HepG2 (cell line): ENCODE measurements around the gene IST1. TPM values are rescaled to one million over a fixed set of nuclear protein-coding genes. Genes with fewer than 3 reads are reported as not detected.

Source experiments
- ATAC-seq: fragments of 200-7000 bp; cut with Tn5 transposase; 3 replicates; pipeline ENCODE4 v1.9.1; 2020; ENCODE audit warnings: mild to moderate bottlenecking, moderate library complexity
- BruUV-seq: library from RNA; stranded (reverse); fragments of 400-500 nt; replicated peaks from 2 replicates; lab custom pipeline; 2021; lab: Mats Ljungman, UMichigan
- CTCF ChIA-PET: fragments of 300-600 bp; formaldehyde crosslinking; extraction: SDS; loops from one replicate; lab custom pipeline; 2021; ENCODE audit warnings: low total read pairs, inconsistent platforms, low intra/inter-chr PET ratio; lab: Yijun Ruan, JAX
- POLR2A ChIA-PET: fragments of 350-600 bp; sonication (Branson Sonifier 250); formaldehyde crosslinking; loops from one replicate; lab custom pipeline; 2020; ENCODE audit warnings: antibody characterized with exemption, inconsistent platforms; lab: Yijun Ruan, JAX
- DNase-seq: peaks from one replicate; pipeline ENCODE4 v3.0.0-alpha.2; 2015; ENCODE audit warnings: low spot score
- FAIRE-seq: peaks from 3 replicates; lab custom pipeline; 2011; peaks lifted over from hg19 to GRCh38; lab: Jason Lieb, UNC
- H2AFZ ChIP-seq: one replicate; pipeline ENCODE4 v1.6.1; 2011; ENCODE audit warnings: low read length, inconsistent platforms
- H3K27ac ChIP-seq: fragments of 300-600 bp; 3 replicates; pipeline ENCODE4 v1.8.0; 2011; ENCODE audit warnings: mixed run types, mild to moderate bottlenecking, mixed read lengths, low read length, inconsistent platforms; ENCODE audit not compliant: insufficient read depth; ENCODE audit errors: extremely low read length
- H3K27me3 ChIP-seq, 2 experiments: fragments of 200-600 bp in 1 of 2; 2 replicates in 1 of 2; 3 replicates in 1 of 2; pipeline versions ENCODE4 v1.6.0 to v1.8.0; 2011; ENCODE audit warnings: low read length in 2 of 2, mild to moderate bottlenecking in 2 of 2, moderate library complexity in 2 of 2, inconsistent platforms in 1 of 2; ENCODE audit not compliant: insufficient read depth in 2 of 2, control insufficient read depth in 1 of 2
- H3K36me3 ChIP-seq, 2 experiments: fragments of 200-600 bp in 1 of 2; replicated peaks in 1 of 2; 2 replicates in 1 of 2; 3 replicates in 1 of 2; pipeline versions ENCODE4 v1.5.1 to v1.8.0; 2011; ENCODE audit warnings: low read length in 2 of 2, inconsistent platforms in 1 of 2; ENCODE audit not compliant: insufficient read depth in 2 of 2, control insufficient read depth in 1 of 2
- H3K4me1 ChIP-seq: 2 replicates; pipeline ENCODE4 v1.5.1; 2012; ENCODE audit warnings: low read length, inconsistent platforms; ENCODE audit not compliant: insufficient read depth
- H3K4me2 ChIP-seq: 2 replicates; pipeline ENCODE4 v1.6.0; 2011; ENCODE audit warnings: low read depth, low read length, inconsistent platforms
- H3K4me3 ChIP-seq, 3 experiments: fragments of 200-600 bp in 1 of 3; sonication (generic), shearing (Covaris generic) in 1 of 3; replicated peaks in 1 of 3; 2 replicates each; pipeline ENCODE4 v1.5.1; 2011 to 2016; ENCODE audit warnings: low read length in 3 of 3, inconsistent platforms in 2 of 3, low read depth in 2 of 3, mild to moderate bottlenecking in 2 of 3, control low read depth in 1 of 3, mixed read lengths in 1 of 3; ENCODE audit not compliant: insufficient read depth in 1 of 3
- H3K79me2 ChIP-seq: one replicate; pipeline ENCODE4 v1.6.1; 2011; ENCODE audit warnings: low read length, inconsistent platforms; ENCODE audit not compliant: insufficient read depth
- H3K9ac ChIP-seq: 2 replicates; pipeline ENCODE4 v1.6.0; 2011; ENCODE audit warnings: mild to moderate bottlenecking, low read depth, low read length, inconsistent platforms; ENCODE audit not compliant: insufficient read depth
- H3K9me3 ChIP-seq: 2 replicates; pipeline ENCODE4 v1.5.1; 2012; ENCODE audit warnings: mild to moderate bottlenecking, low read length
- H4K20me1 ChIP-seq: 2 replicates; pipeline ENCODE4 v1.6.0; 2011; ENCODE audit warnings: inconsistent platforms, mild to moderate bottlenecking, low read length, moderate library complexity; ENCODE audit not compliant: insufficient read depth
- ARID5B ChIP-seq: IDR thresholded peaks from 2 replicates; pipeline ENCODE4 v1.4.0; 2020; ENCODE audit warnings: mild to moderate bottlenecking, missing genetic modification reagents
- BHLHE40 ChIP-seq: IDR thresholded peaks from 2 replicates; pipeline ENCODE4 v1.6.1; 2011; ENCODE audit warnings: low read length, improper control_type of control experiment
- EZH2 ChIP-seq: conservative IDR thresholded peaks from 2 replicates; pipeline ENCODE4 v1.6.1; 2012; ENCODE audit warnings: mild to moderate bottlenecking, low read depth, low read length, moderate library complexity
- HOXD1 ChIP-seq: sonication (generic); formaldehyde crosslinking; IDR thresholded peaks from 2 replicates; pipeline ENCODE4 v1.5.0; 2020; ENCODE audit warnings: missing genetic modification reagents
- JDP2 ChIP-seq: sonication (generic); formaldehyde crosslinking; IDR thresholded peaks from 2 replicates; pipeline ENCODE4 v1.8.1; 2022; ENCODE audit warnings: missing genetic modification reagents, borderline replicate concordance
- PCBP2 ChIP-seq: fragments of 200-400 bp; formaldehyde crosslinking; optimal IDR thresholded peaks from 2 replicates; pipeline ENCODE3; 2018; ENCODE audit warnings: low read length, low read depth; ENCODE audit not compliant: poor library complexity, severe bottlenecking
- TEAD3 ChIP-seq: optimal IDR thresholded peaks from 2 replicates; pipeline ENCODE3; 2016; ENCODE audit warnings: borderline replicate concordance
- ZBTB1 ChIP-seq: sonication (generic); formaldehyde crosslinking; IDR thresholded peaks from 2 replicates; pipeline ENCODE4 v1.4.0; 2020; ENCODE audit warnings: missing genetic modification reagents, borderline replicate concordance
- ZFP36L2 ChIP-seq: sonication (generic); formaldehyde crosslinking; IDR thresholded peaks from 2 replicates; pipeline ENCODE4 v1.4.0; 2020; ENCODE audit warnings: missing genetic modification reagents
- ZNF256 ChIP-seq: sonication (generic); formaldehyde crosslinking; conservative IDR thresholded peaks from 2 replicates; pipeline ENCODE4 v1.4.0; 2020; ENCODE audit warnings: missing genetic modification reagents
- ZNF44 ChIP-seq: sonication (generic); formaldehyde crosslinking; IDR thresholded peaks from 2 replicates; pipeline ENCODE4 v1.5.1; 2020; ENCODE audit warnings: mild to moderate bottlenecking, missing genetic modification reagents
- ZNF569 ChIP-seq: sonication (generic); formaldehyde crosslinking; IDR thresholded peaks from 2 replicates; pipeline ENCODE4 v1.5.0; 2020; ENCODE audit warnings: mild to moderate bottlenecking, missing genetic modification reagents, moderate library complexity, borderline replicate concordance
- WGBS: methylation state at CpG from one replicate; pipeline ENCODE4 v1.1.6; 2017; ENCODE audit warnings: low lambda C conversion rate; 5-methylcytosine and 5-hydroxymethylcytosine counted together
- in situ Hi-C: cut with HindIII; loops from 2 replicates; pipeline ENCODE4 v1.10.0; 2017; ENCODE audit warnings: low pct_unique_long_range_greater_than_20kb; ENCODE audit not compliant: extremely low pct_ligation_motif_present
- intact Hi-C: fragments of 100-400 bp; cut with micrococcal nuclease; formaldehyde crosslinking; loops from one replicate; pipeline ENCODE4 v1.10.0; 2022; ENCODE audit not compliant: unreplicated experiment
- polyA plus RNA-seq, 8 experiments: library from polyadenylated mRNA; depleted of rRNA in 3 of 8; stranded (reverse) in 7 of 8; unstranded in 1 of 8; fragments of >200 nt; fragmentation: Illumina TruSeq in 4 of 8; extraction: Trizol in 4 of 8; gene quantifications; 2 replicates each; pipeline versions ENCODE4 v1.2.1 to v1.2.3, GENCODE V29; 2011 to 2016; ENCODE audit warnings: low read depth in 4 of 8, missing spikeins in 1 of 8, mixed read lengths in 1 of 8; ENCODE audit not compliant: insufficient read depth in 1 of 8
- total RNA-seq, 5 experiments: library from RNA; depleted of rRNA; stranded (reverse); fragments of >200 nt; fragmentation: Illumina TruSeq; extraction: Trizol; gene quantifications; 2 replicates each; pipeline ENCODE4 v1.2.3, GENCODE V29; 2016; ENCODE audit warnings: low read depth in 1 of 5
- TF ChIP-seq, protein P1 (sequence below): IDR thresholded peaks from 2 replicates; pipeline ENCODE4 v1.6.1; 2012; ENCODE audit warnings: low read depth, low read length, improper control_type of control experiment

Gene IST1
- total and polyA plus RNA-seq, 2 of the 13 experiments (the other 11 are each of a cell fraction or from before 2014, with no cell fraction given), result 346 to 415 TPM

GRCh38 chr16:71863995-71864394 lies 31.3 kb upstream of the IST1 start:
- CTCF ChIA-PET, result no interaction called here
- H3K4me1 ChIP-seq, result peaks cover 5% of the 10 kb centered on the region
- H4K20me1 ChIP-seq, result no peaks in the 10 kb centered on the region
- no peak overlapping the region for H3K4me2 ChIP-seq
- TF ChIP-seq JDP2 (no peak), ZFP36L2 (no peak), BHLHE40 (no peak), ZNF256 (CRISPR knock-in tag) (no peak), ZNF44 (no peak), HOXD1 (CRISPR knock-in tag) (no peak), TEAD3 (no peak), ARID5B (no peak), PCBP2 (no peak), ZBTB1 (CRISPR knock-in tag) (no peak), ZNF569 (CRISPR knock-in tag) (no peak), EZH2 (no peak)
- TF ChIP-seq, protein P1, sequence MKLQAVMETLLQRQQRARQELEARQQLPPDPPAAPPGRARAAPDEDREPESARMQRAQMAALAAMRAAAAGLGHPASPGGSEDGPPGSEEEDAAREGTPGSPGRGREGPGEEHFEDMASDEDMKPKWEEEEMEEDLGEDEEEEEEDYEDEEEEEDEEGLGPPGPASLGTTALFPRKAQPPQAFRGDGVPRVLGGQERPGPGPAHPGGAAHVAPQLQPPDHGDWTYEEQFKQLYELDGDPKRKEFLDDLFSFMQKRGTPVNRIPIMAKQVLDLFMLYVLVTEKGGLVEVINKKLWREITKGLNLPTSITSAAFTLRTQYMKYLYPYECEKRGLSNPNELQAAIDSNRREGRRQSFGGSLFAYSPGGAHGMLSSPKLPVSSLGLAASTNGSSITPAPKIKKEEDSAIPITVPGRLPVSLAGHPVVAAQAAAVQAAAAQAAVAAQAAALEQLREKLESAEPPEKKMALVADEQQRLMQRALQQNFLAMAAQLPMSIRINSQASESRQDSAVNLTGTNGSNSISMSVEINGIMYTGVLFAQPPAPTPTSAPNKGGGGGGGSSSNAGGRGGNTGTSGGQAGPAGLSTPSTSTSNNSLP, result no peak
- intact Hi-C loops (no loop called here), in situ Hi-C loops (no loop called here)
- FAIRE-seq, result no peak
- H3K27ac ChIP-seq, result no peak overlapping the region
- no peak overlapping the region for H3K4me3 ChIP-seq
- H3K9me3 ChIP-seq, result no peaks in the 10 kb centered on the region
- H3K79me2 ChIP-seq, result no peaks in the 10 kb centered on the region
- ATAC-seq, result no peak
- H3K27me3 ChIP-seq, result no peaks in the 10 kb centered on the region
- no TSS peak for BruUV-seq
- no peak overlapping the region for H2AFZ ChIP-seq
- POLR2A ChIA-PET, result no interaction called here
- H3K9ac ChIP-seq, result no peak overlapping the region
- DNase-seq, result no peak
- peaks cover 23 to 60% of the 10 kb centered on the region in 2 experiments for H3K36me3 ChIP-seq
- WGBS, result 97% methylated on average over 5 of the region's 5 CpGs
